Neural cell (in vitro differentiated cells): ENCODE results near the gene MYBPC2.

ENCODE experiments used
- EZH2 ChIP-seq: fragments of 200-600, 300-800 bp; shearing (Covaris generic), sonication (generic); IDR thresholded peaks from 2 replicates; pipeline ENCODE4 v1.6.1; 2014; ENCODE audit warnings: antibody characterized with exemption, low read length, borderline replicate concordance, mild to moderate bottlenecking; ENCODE audit not compliant: insufficient read depth, poor library complexity, severe bottlenecking
- POLR2AphosphoS5 ChIP-seq: IDR thresholded peaks from 2 replicates; pipeline ENCODE4 v1.6.1; 2012
- RAD21 ChIP-seq: fragments of 450-650 bp; conservative IDR thresholded peaks from 2 replicates; pipeline ENCODE4 v1.6.1; 2014; ENCODE audit warnings: antibody characterized with exemption, mild to moderate bottlenecking, moderate library complexity
- TAF1 ChIP-seq: IDR thresholded peaks from 2 replicates; pipeline ENCODE4 v1.6.1; 2012; ENCODE audit warnings: low read depth
- TF ChIP-seq, protein P1 (sequence below): fragments of 450-650 bp; IDR thresholded peaks from 2 replicates; pipeline ENCODE4 v1.5.1; 2014; ENCODE audit warnings: antibody characterized with exemption, mild to moderate bottlenecking, moderate library complexity; ENCODE audit not compliant: poor library complexity, severe bottlenecking

DNA sequence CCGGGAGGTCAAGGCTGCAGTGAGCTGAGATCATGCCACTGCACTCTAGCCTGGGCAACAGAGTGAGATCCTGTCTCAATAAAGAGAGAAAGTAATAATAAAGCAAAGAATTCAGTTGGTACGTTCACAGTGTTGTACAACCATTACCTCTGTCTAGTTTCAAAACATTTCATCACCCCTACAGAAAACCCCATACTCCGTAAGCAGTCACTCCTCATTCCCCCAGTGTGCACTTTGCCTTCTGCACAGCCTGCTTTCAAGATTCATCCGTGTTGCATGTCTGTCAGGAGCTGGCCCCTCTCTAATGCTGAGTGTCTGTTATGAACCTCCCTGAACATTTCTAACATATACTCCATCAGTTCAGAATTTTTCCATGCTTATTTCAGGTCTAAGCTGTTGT, 39.1 kb upstream of the MYBPC2 start:
- TF ChIP-seq, protein P1, sequence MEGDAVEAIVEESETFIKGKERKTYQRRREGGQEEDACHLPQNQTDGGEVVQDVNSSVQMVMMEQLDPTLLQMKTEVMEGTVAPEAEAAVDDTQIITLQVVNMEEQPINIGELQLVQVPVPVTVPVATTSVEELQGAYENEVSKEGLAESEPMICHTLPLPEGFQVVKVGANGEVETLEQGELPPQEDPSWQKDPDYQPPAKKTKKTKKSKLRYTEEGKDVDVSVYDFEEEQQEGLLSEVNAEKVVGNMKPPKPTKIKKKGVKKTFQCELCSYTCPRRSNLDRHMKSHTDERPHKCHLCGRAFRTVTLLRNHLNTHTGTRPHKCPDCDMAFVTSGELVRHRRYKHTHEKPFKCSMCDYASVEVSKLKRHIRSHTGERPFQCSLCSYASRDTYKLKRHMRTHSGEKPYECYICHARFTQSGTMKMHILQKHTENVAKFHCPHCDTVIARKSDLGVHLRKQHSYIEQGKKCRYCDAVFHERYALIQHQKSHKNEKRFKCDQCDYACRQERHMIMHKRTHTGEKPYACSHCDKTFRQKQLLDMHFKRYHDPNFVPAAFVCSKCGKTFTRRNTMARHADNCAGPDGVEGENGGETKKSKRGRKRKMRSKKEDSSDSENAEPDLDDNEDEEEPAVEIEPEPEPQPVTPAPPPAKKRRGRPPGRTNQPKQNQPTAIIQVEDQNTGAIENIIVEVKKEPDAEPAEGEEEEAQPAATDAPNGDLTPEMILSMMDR: no peak
- TF ChIP-seq EZH2: no peak
- no peak for TF ChIP-seq RAD21
- TF ChIP-seq POLR2AphosphoS5: no peak
- TF ChIP-seq TAF1: no peak
